Measurements from ENCODE around the gene IPO9. TPM values are rescaled to one million over a fixed set of nuclear protein-coding genes. Genes with fewer than 3 reads are reported as not detected.

Gene IPO9
- total RNA-seq, 4 donors from 2014 or later: 8.8 to 48.5 (median 35.2) TPM

DNA sequence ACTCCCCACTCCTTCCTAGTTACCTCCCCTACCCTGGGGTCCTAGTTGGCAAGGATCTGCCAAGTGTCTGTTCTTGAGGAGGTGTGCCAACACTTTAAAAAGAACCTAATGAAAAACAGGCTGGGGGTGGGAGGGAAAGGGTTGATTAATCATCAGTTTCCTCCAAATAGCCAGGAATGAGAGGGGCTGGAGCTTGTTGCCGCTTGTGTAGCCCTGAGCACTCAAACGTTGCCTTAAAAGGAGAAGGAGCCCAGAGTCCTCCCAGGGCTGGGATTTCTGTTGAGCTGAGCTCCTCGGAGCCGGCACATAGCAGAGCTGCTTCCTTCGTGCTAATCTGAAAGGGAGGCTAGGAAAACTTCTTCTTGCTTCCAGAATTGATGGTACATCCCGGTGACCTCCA is 75.6 kb downstream of the IPO9 start:
- H3K27me3 ChIP-seq: no peaks in the 10 kb centered on the region
- H3K4me3 ChIP-seq: no peak overlapping the region
- H3K4me1 ChIP-seq: peaks cover 25 to 35% of the 10 kb centered on the region in 2 donors
- DNase-seq: peak; percentile 80 to 93
- no peaks in the 10 kb centered on the region for H3K9me3 ChIP-seq
- TF ChIP-seq POLR2A (IDR thresholded peaks at IDR 0.05): peak; percentile 54 to 85
- TF ChIP-seq CTCF (IDR thresholded peaks at IDR 0.05): no peak
- H3K27ac ChIP-seq: peak overlapping the region; percentile 94 to 98
- H3K36me3 ChIP-seq: no peaks in the 10 kb centered on the region
- intact Hi-C loops (cut with DNase I; ENCODE audit: low total_unique reads): no loop called here

- no peaks in the 10 kb centered on the region for H3K9me3 ChIP-seq
- no peak overlapping the region for H3K4me3 ChIP-seq
- H3K36me3 ChIP-seq: no peaks in the 10 kb centered on the region
- H3K27ac ChIP-seq: peak overlapping the region; percentile 94 to 98
- H3K27me3 ChIP-seq: no peaks in the 10 kb centered on the region
- TF ChIP-seq CTCF (IDR thresholded peaks at IDR 0.05) (no peak), POLR2A (IDR thresholded peaks at IDR 0.05) (no peak)
- intact Hi-C loops (cut with DNase I; ENCODE audit: low total_unique reads): no loop called here
- peak in 1 of 2 donors; percentile 51 for DNase-seq
- H3K4me1 ChIP-seq: peaks cover 26 to 35% of the 10 kb centered on the region in 2 donors
Measured at GRCh38 chr1:201905234-201905890, 76.4 kb downstream of the IPO9 start.

- intact Hi-C loops (cut with DNase I; ENCODE audit: low total_unique reads): no loop called here
- H3K36me3 ChIP-seq: no peaks in the 10 kb centered on the region
- H3K27me3 ChIP-seq: no peaks in the 10 kb centered on the region
- H3K4me3 ChIP-seq: no peak overlapping the region
- TF ChIP-seq CTCF (IDR thresholded peaks at IDR 0.05) (no peak), POLR2A (IDR thresholded peaks at IDR 0.05) (no peak)
- peak overlapping the region; percentile 94 to 98 for H3K27ac ChIP-seq
- peak in 1 of 2 donors; percentile 34 for DNase-seq
- H3K9me3 ChIP-seq: no peaks in the 10 kb centered on the region
- peaks cover 26 to 35% of the 10 kb centered on the region in 2 donors for H3K4me1 ChIP-seq
Measured at GRCh38 chr1:201906336-201906735, 77.4 kb downstream of the IPO9 start.

GRCh38 chr1:201907621-201908020 is 78.7 kb downstream of the IPO9 start:
- Histone ChIP-seq H3K27ac (peak overlapping the region; percentile 94 to 98), H3K27me3 (no peaks in the 10 kb centered on the region), H3K9me3 (no peaks in the 10 kb centered on the region), H3K36me3 (no peaks in the 10 kb centered on the region), H3K4me1 (peaks cover 26 to 30% of the 10 kb centered on the region in 2 donors), H3K4me3 (no peak overlapping the region)
- no peak for TF ChIP-seq CTCF (IDR thresholded peaks at IDR 0.05)
- intact Hi-C loops (cut with DNase I; ENCODE audit: low total_unique reads): no loop called here
- DNase-seq: no peak

DNA sequence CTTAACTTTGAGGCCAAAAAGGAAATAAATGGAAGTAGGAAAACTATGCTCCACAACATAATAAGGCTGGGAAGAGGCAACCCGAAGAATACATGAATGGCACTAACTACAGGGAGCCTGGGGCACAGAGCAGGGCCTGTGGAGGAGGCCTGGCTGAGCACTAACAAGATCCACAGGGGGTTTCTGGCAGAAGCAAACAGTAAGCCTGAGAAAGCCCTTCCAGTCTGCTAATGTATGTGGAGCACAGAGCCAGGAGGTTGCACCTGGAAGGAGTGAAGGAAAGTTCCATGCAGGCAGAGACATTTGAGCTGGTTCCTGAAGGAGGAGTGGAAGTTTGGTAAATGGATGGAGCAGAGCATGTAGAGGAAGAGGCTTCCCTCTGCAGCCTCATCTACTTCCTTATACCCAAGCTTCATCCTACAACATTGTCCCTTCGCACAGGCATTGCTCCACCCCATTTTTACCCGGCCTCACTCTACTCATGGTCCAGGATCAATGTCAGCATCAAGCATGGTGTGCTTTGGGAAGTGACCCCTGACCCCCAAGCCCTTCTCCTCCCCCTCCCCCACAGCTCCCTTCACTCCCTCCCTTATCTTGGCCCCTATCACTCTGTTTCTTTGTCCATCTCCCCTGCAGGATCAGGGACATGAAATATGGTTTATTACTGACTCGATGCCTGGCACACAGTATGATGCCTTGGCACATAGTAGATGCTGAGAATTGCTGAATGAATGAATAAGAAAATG is 83.0 kb downstream of the IPO9 start:
- no peak for DNase-seq
- Histone ChIP-seq H3K4me1 (peaks cover 23 to 24% of the 10 kb centered on the region in 2 donors), H3K27me3 (no peaks in the 10 kb centered on the region), H3K4me3 (no peak overlapping the region), H3K36me3 (no peaks in the 10 kb centered on the region), H3K27ac (peak overlapping the region; percentile 94 to 98), H3K9me3 (no peaks in the 10 kb centered on the region)
- TF ChIP-seq POLR2A (IDR thresholded peaks at IDR 0.05): no peak
- TF ChIP-seq CTCF (IDR thresholded peaks at IDR 0.05): no peak
- intact Hi-C loops (cut with DNase I; ENCODE audit: low total_unique reads): no loop called here

All from uterus (tissue), 4 donors.